OCI-LY1 (cell line): ENCODE measurements around the gene PRKG2.

Experiments
- H2AFZ ChIP-seq: fragments of 200-600 bp; sonication (generic), shearing (Covaris generic); 2 replicates; pipeline ENCODE4 v1.6.0; 2014; ENCODE audit warnings: antibody characterized with exemption, mild to moderate bottlenecking, low read length
- H3F3A ChIP-seq: fragments of 200-600 bp; sonication (generic), shearing (Covaris generic); 2 replicates; pipeline ENCODE4 v1.6.0; 2014; ENCODE audit warnings: mild to moderate bottlenecking, antibody characterized with exemption, low read length, moderate library complexity; ENCODE audit not compliant: insufficient read depth
- H3K27ac ChIP-seq: fragments of 200-600 bp; sonication (generic); 2 replicates; pipeline ENCODE4 v1.5.1; 2014; ENCODE audit warnings: low read length, mixed run types, mild to moderate bottlenecking, low read depth; ENCODE audit not compliant: poor library complexity, severe bottlenecking
- H3K27me3 ChIP-seq: fragments of 200-600 bp; sonication (generic); 2 replicates; pipeline ENCODE4 v1.6.0; 2014; ENCODE audit warnings: antibody characterized with exemption, mild to moderate bottlenecking, low read length, moderate library complexity; ENCODE audit not compliant: insufficient read depth
- H3K36me3 ChIP-seq: fragments of 200-600 bp; sonication (generic); 2 replicates; pipeline ENCODE4 v1.6.1; 2014; ENCODE audit warnings: mild to moderate bottlenecking, antibody characterized with exemption, low read length, moderate library complexity, mixed read lengths; ENCODE audit not compliant: insufficient read depth
- H3K4me1 ChIP-seq: fragments of 200-600 bp; sonication (generic); 2 replicates; pipeline ENCODE4 v1.5.1; 2014; ENCODE audit warnings: mild to moderate bottlenecking, low read length, moderate library complexity; ENCODE audit not compliant: insufficient read depth, severe bottlenecking
- H3K4me2 ChIP-seq: fragments of 200-600 bp; sonication (generic), shearing (Covaris generic); 2 replicates; pipeline ENCODE4 v1.6.1; 2014; ENCODE audit warnings: low read length
- H3K4me3 ChIP-seq: fragments of 200-600 bp; sonication (generic); 2 replicates; pipeline ENCODE4 v1.5.1; 2014; ENCODE audit warnings: low read length, low read depth, mild to moderate bottlenecking, mixed read lengths; ENCODE audit not compliant: poor library complexity, severe bottlenecking
- H3K79me2 ChIP-seq: fragments of 200-600 bp; shearing (Covaris generic); 2 replicates; pipeline ENCODE4 v1.6.1; 2016; ENCODE audit warnings: mixed run types, low read length, mixed read lengths; ENCODE audit not compliant: insufficient read depth
- H3K9ac ChIP-seq: fragments of 200-600 bp; sonication (generic), shearing (Covaris generic); 2 replicates; pipeline ENCODE4 v1.6.1; 2014; ENCODE audit warnings: mild to moderate bottlenecking, low read length, mixed read lengths
- H3K9me2 ChIP-seq: fragments of 200-600 bp; sonication (generic), shearing (Covaris generic); 2 replicates; pipeline ENCODE4 v1.6.1; 2014; ENCODE audit warnings: low read depth, mild to moderate bottlenecking, low read length, mixed read lengths
- H3K9me3 ChIP-seq: fragments of 200-600 bp; shearing (Covaris generic); 2 replicates; pipeline ENCODE4 v1.6.1; 2014; ENCODE audit warnings: low read length, mixed read lengths
- H4K20me1 ChIP-seq: fragments of 200-600 bp; sonication (generic), shearing (Covaris generic); 2 replicates; pipeline ENCODE4 v1.6.0; 2016; ENCODE audit warnings: mild to moderate bottlenecking, low read length; ENCODE audit not compliant: insufficient read depth
- CTCF ChIP-seq: fragments of 200-600 bp; sonication (generic), shearing (Covaris generic); IDR thresholded peaks from 2 replicates; pipeline ENCODE4 v1.5.1; 2017; ENCODE audit warnings: mild to moderate bottlenecking, antibody characterized with exemption, low read length, moderate library complexity, mixed read lengths
- EZH2 ChIP-seq: fragments of 200-600 bp; sonication (generic), shearing (Covaris generic); IDR thresholded peaks from 2 replicates; pipeline ENCODE4 v1.8.0; 2017; ENCODE audit warnings: borderline replicate concordance, mixed run types, mild to moderate bottlenecking, antibody characterized with exemption, low read length, moderate library complexity, mixed read lengths

The PRKG2 gene

GRCh38 chr4:81069706-81070331, 145.2 kb downstream of the PRKG2 start:
- Histone ChIP-seq H3K9me3 (no peaks in the 10 kb centered on the region), H3K27ac (no peak overlapping the region), H3K4me1 (peaks cover 20% of the 10 kb centered on the region), H3K27me3 (no peaks in the 10 kb centered on the region), H3K9me2 (no peaks in the 10 kb centered on the region), H3K79me2 (no peaks in the 10 kb centered on the region), H3K4me2 (peak overlapping the region; percentile 15; the same call in 1 of the 2 replicates), H2AFZ (no peak overlapping the region), H4K20me1 (no peaks in the 10 kb centered on the region), H3K36me3 (no peaks in the 10 kb centered on the region), H3K9ac (no peak overlapping the region), H3F3A (0 out of 2 replicates have a peak, but pooled peaks cover 1% of the 10 kb centered on the region), H3K4me3 (no peak overlapping the region)
- peak; percentile 93 for TF ChIP-seq CTCF
- TF ChIP-seq EZH2: no peak

- no peaks in the 10 kb centered on the region for H4K20me1 ChIP-seq
- H3F3A ChIP-seq: 0 out of 2 replicates have a peak, but pooled peaks cover 4% of the 10 kb centered on the region
- H3K4me2 ChIP-seq: no peak overlapping the region
- H3K9me2 ChIP-seq: no peaks in the 10 kb centered on the region
- TF ChIP-seq EZH2 (no peak), CTCF (no peak)
- H3K9ac ChIP-seq: no peak overlapping the region
- no peak overlapping the region for H2AFZ ChIP-seq
- H3K27me3 ChIP-seq: no peaks in the 10 kb centered on the region
- H3K27ac ChIP-seq: no peak overlapping the region
- no peaks in the 10 kb centered on the region for H3K9me3 ChIP-seq
- no peaks in the 10 kb centered on the region for H3K36me3 ChIP-seq
- no peak overlapping the region for H3K4me3 ChIP-seq
- no peaks in the 10 kb centered on the region for H3K79me2 ChIP-seq
- peaks cover 43% of the 10 kb centered on the region for H3K4me1 ChIP-seq
Measured at GRCh38 chr4:81065446-81065845, 149.6 kb downstream of the PRKG2 start.

GRCh38 chr4:81062001-81062400, 153.0 kb downstream of the PRKG2 start:
- H3K79me2 ChIP-seq: no peaks in the 10 kb centered on the region
- no peaks in the 10 kb centered on the region for H3K27me3 ChIP-seq
- no peak overlapping the region for H3K4me3 ChIP-seq
- 0 out of 2 replicates have a peak, but pooled peaks cover 8% of the 10 kb centered on the region for H3F3A ChIP-seq
- no peak overlapping the region; the same call in 1 of the 2 replicates for H3K9ac ChIP-seq
- H3K9me3 ChIP-seq: no peaks in the 10 kb centered on the region
- H3K9me2 ChIP-seq: no peaks in the 10 kb centered on the region
- no peaks in the 10 kb centered on the region for H4K20me1 ChIP-seq
- H3K27ac ChIP-seq: peak overlapping the region; percentile 44
- no peak for TF ChIP-seq CTCF
- TF ChIP-seq EZH2: no peak
- H3K4me1 ChIP-seq: peaks cover 47% of the 10 kb centered on the region
- H3K36me3 ChIP-seq: peaks cover 14% of the 10 kb centered on the region
- H2AFZ ChIP-seq: no peak overlapping the region
- H3K4me2 ChIP-seq: no peak overlapping the region
